MV-4-11 (cell line): ENCODE measurements around the gene AFF1.

Experiments
- DNase-seq: peaks from one replicate; lab custom pipeline; 2025; lab: John Stamatoyannopoulos, UW

AFF1 gene

GRCh38 chr4:86950831-86951525, 16.2 kb downstream of the AFF1 start:
- DNase-seq = no peak

GRCh38 chr4:86955888-86956451, 21.2 kb downstream of the AFF1 start:
- DNase-seq = no peak

DNA sequence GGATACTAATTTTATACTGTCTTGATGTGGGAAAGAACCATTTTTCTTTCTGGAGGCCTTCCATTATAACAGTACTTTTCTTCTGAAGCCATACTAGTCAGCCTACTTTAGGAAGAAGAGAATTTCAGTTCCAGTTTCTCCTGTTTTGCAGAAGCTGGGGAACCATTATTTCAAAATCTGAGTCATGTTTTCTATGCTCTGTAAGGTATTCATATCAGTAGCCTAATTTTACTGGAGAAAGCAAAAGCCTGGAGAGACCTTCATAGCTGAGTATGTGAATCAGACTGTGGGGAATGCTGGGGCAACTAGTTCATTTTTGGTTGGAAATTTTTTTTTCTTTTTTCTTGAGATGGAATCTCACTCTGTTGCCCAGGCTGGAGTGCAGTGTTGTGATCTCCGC, 22.4 kb downstream of the AFF1 start:
- peak; percentile 88 for DNase-seq

GRCh38 chr4:86959588-86960500, 25.0 kb downstream of the AFF1 start:
- DNase-seq = no peak

GRCh38 chr4:86960557-86960961, 25.7 kb downstream of the AFF1 start:
- DNase-seq = peak; percentile 42

- peak; percentile 84 for DNase-seq
Measured at GRCh38 chr4:86961116-86961515, 26.3 kb downstream of the AFF1 start.

GRCh38 chr4:86961605-86962295, 26.9 kb downstream of the AFF1 start:
- DNase-seq = peak; percentile 98

GRCh38 chr4:86963697-86964096, 28.9 kb downstream of the AFF1 start:
- DNase-seq = no peak

GRCh38 chr4:86965019-86965976, 30.5 kb downstream of the AFF1 start:
- no peak for DNase-seq

GRCh38 chr4:86967073-86967472, 32.3 kb downstream of the AFF1 start:
- DNase-seq = peak; percentile 77

DNA sequence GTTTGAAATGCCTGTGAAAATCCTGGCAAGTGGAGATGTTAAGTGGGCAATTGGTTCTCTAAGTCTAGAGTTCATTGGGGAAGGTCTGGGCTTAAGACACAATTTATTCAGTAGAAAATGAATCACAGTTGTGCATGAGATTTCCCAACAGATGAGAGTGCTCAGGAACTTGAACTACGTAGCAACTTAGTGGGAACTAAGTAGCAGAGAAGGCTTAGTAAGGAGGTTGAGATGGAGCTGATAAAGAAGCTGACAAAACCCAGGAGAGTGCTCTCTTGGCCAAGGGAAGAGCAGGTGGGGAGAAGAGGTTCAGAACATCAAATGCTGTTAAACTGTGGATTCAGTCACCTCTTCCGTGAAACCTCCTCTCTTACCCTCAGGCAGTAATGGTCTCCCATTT, 33.0 kb downstream of the AFF1 start:
- DNase-seq = peak; percentile 57

DNA sequence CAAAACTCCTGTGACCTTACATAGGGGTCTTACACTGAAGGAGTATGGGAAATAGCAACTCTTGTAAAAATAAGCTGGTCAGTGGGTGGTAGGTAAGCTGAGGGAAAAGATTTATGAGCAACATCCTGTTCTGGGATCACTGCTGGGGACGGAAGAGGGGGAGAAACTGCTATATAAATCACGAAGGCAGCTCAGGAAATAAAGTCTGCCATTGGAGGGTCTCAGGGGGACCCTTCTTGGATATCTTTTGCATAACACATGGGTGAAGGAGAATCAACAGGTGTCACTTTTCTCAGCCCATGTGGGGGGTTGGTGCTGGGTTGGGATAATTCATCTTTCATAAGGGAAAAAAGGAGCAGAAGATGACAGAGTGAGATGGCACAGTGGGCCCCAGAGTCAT, 33.7 kb downstream of the AFF1 start:
- DNase-seq = no peak

DNA sequence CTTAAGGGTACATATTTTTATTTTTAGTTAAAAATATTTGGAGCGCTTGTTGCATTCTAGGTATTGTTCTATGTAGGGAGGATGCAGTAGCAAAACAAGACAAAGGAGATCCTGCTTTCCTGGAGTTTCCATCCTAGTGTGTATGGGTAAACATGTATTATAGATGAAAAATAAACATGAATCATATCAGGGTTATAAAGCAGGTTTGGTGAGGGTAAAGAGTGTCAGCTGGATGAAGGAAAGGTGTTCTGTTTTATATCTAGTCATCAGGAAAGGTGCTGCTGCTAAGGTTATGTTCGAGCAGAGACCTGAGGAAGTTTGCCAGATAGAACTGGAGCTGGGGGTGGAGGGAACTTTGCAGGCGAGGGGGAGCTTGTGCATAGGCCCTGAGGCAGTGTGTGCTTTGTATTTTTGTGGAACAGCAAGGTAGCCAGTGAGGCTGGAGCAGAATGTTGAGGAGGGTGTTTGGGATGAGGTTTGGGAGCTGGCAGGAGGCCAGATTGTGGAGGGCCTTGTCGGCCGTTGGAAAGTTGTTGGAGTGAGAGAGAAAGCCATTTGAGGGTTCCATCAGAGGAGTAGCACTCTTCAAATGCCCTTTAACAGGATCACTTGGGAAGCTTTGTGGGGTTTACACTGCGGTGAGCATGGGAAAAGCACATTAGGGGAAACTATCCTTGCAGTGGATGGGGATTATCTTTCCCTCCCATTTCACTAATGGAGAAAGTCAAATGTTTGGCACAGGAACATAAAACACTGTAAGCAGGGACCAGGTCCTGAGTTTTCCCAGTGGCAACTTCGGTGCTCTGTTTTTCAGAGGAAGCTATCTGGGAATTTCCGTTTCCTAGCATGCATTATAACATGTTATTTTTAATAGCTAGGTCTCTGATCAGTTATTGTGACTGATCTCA, 35.9 kb downstream of the AFF1 start:
- DNase-seq = no peak

- DNase-seq = no peak
Measured at GRCh38 chr4:86971355-86971683, 36.5 kb downstream of the AFF1 start.

DNA sequence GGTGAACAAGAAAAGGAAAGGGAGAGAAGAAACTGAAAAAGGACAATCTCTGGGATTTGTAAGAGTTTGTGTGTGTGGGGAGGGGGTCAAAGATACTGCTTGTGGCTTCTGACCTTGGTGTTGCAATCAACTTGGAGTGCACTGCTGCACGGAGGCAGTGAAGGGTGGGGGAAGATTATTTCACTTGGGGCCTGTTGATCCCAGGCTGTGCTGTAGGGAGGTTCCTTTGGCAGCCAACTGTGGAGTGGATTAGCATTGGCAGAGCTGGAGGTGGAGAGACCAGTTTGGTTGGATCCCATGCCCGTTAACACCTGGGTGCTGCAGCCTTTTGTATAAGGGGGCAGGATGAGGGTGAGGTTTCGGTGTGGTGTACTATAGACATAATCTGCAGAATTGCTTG, 38.2 kb downstream of the AFF1 start:
- DNase-seq = peak; percentile 89

DNA sequence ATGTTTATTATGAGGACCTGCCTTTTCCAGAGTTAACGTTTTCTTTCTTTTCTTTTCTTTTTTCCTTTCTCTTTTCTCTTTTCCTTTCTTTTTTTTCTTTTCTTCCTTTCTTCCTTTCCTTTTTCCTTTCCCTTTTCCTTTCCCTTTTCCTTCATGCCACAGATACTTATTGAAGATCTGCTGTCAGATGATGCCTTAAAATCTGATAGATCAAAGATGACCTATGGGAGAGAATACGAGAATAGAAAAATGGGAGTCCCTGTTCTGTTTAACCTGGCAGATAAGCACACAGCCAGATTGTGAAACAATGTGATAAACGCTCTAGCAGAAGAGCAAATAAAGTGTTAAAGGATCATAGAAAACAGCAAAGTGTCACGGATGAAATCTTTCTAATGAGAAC, 38.9 kb downstream of the AFF1 start:
- no peak for DNase-seq

GRCh38 chr4:86974551-86974994, 39.8 kb downstream of the AFF1 start:
- DNase-seq = peak; percentile 80

GRCh38 chr4:86975927-86976326, 41.1 kb downstream of the AFF1 start:
- no peak for DNase-seq

GRCh38 chr4:86976801-86977485, 42.1 kb downstream of the AFF1 start:
- no peak for DNase-seq
